GM23248 (cell line): ENCODE results near the gene LYSMD1. TPM values are rescaled to one million over a fixed set of nuclear protein-coding genes. Genes with fewer than 3 reads are reported as not detected.

Experiments used
- DNase-seq: peaks from one replicate; pipeline ENCODE4 v3.0.0-alpha.2; 2015
- H2AFZ ChIP-seq: fragments of 200-600 bp; sonication (generic); 2 replicates; pipeline ENCODE4 v1.6.1; 2016; ENCODE audit warnings: antibody characterized with exemption
- H3F3A ChIP-seq: fragments of 200-600 bp; sonication (generic); 2 replicates; pipeline ENCODE4 v1.6.1; 2016; ENCODE audit warnings: mild to moderate bottlenecking, antibody characterized with exemption, mixed run types; ENCODE audit not compliant: insufficient read depth
- H3K27ac ChIP-seq: fragments of 200-600 bp; sonication (generic); 2 replicates; pipeline ENCODE4 v1.5.1; 2016; ENCODE audit warnings: mild to moderate bottlenecking
- H3K27me3 ChIP-seq: fragments of 200-600 bp; sonication (generic); replicated peaks from 2 replicates; pipeline ENCODE4 v1.6.1; 2016; ENCODE audit warnings: mild to moderate bottlenecking; ENCODE audit not compliant: insufficient read depth
- H3K36me3 ChIP-seq: fragments of 200-600 bp; sonication (generic); 2 replicates; pipeline ENCODE4 v1.6.1; 2016; ENCODE audit warnings: low read depth, mild to moderate bottlenecking
- H3K4me1 ChIP-seq: fragments of 200-600 bp; sonication (generic); 2 replicates; pipeline ENCODE4 v1.6.1; 2016; ENCODE audit warnings: mild to moderate bottlenecking; ENCODE audit not compliant: insufficient read depth
- H3K4me2 ChIP-seq: fragments of 200-600 bp; sonication (generic); one replicate; pipeline ENCODE4 v1.6.1; 2016; ENCODE audit warnings: mild to moderate bottlenecking; ENCODE audit not compliant: unreplicated experiment
- H3K4me3 ChIP-seq: fragments of 200-600 bp; sonication (generic); 2 replicates; pipeline ENCODE4 v1.5.1; 2016; ENCODE audit warnings: mild to moderate bottlenecking
- H3K79me2 ChIP-seq: fragments of 200-600 bp; sonication (generic); 2 replicates; pipeline ENCODE4 v1.6.1; 2016; ENCODE audit warnings: mild to moderate bottlenecking; ENCODE audit not compliant: insufficient read depth
- H3K9ac ChIP-seq: fragments of 200-600 bp; sonication (generic); 2 replicates; pipeline ENCODE4 v1.6.1; 2016; ENCODE audit warnings: mild to moderate bottlenecking
- H3K9me2 ChIP-seq: fragments of 200-600 bp; sonication (generic); 2 replicates; pipeline ENCODE4 v1.6.1; 2016; ENCODE audit warnings: mixed run types, mild to moderate bottlenecking, moderate library complexity; ENCODE audit not compliant: insufficient read depth
- H3K9me3 ChIP-seq: fragments of 200-600 bp; sonication (generic); one replicate; pipeline ENCODE4 v1.6.1; 2017; ENCODE audit warnings: low read depth
- H4K20me1 ChIP-seq: fragments of 200-600 bp; sonication (generic); 2 replicates; pipeline ENCODE4 v1.6.0; 2016; ENCODE audit not compliant: insufficient read depth
- EZH2 ChIP-seq: fragments of 200-600 bp; sonication (generic); IDR thresholded peaks from 2 replicates; pipeline ENCODE4 v1.6.1; 2018; ENCODE audit warnings: antibody characterized with exemption, mild to moderate bottlenecking; ENCODE audit not compliant: insufficient read depth, poor library complexity, severe bottlenecking
- EZH2phosphoT487 ChIP-seq: fragments of 200-600 bp; sonication (generic); IDR thresholded peaks from 2 replicates; pipeline ENCODE4 v1.6.1; 2018; ENCODE audit warnings: antibody characterized with exemption, moderate library complexity, mild to moderate bottlenecking, low read depth; ENCODE audit not compliant: insufficient read depth
- WGBS, 2 experiments: methylation state at CpG; one replicate each; pipeline ENCODE4 v1.1.6; 2015 to 2017; ENCODE audit warnings: low lambda C conversion rate in 2 of 2, low coverage in 1 of 2; ENCODE audit errors: missing lambda C conversion rate in 2 of 2; 5-methylcytosine and 5-hydroxymethylcytosine counted together
- in situ Hi-C: fragments of 300-500 bp; cut with MboI; formaldehyde crosslinking; loops from 2 replicates; pipeline ENCODE4 v1.15.0; 2020
- polyA plus RNA-seq: library from polyadenylated mRNA; unstranded; fragments of >200 nt; fragmentation: Nextera tagmentation; extraction: Ambion mirVana; gene quantifications from 2 replicates; pipeline ENCODE4 v1.2.1, GENCODE V29; 2016
- total RNA-seq: library from RNA; depleted of rRNA; stranded (reverse); fragments of >200 nt; shearing (Covaris generic); gene quantifications from 2 replicates; pipeline ENCODE4 v1.2.3, GENCODE V29; 2014

LYSMD1 gene
- total and polyA plus RNA-seq, 2 experiments from 2014 or later = 3.4 to 11.5 TPM

GRCh38 chr1:151137789-151138188, 27.9 kb downstream of the LYSMD1 start:
- Histone ChIP-seq H3K9me2 (no peaks in the 10 kb centered on the region), H3K79me2 (no peaks in the 10 kb centered on the region), H3K4me2 (no peak overlapping the region), H2AFZ (no peak overlapping the region), H3K36me3 (no peaks in the 10 kb centered on the region), H4K20me1 (no peaks in the 10 kb centered on the region), H3K27ac (no peak overlapping the region), H3K4me3 (no peak overlapping the region), H3F3A (no peaks in the 10 kb centered on the region), H3K9me3 (no peaks in the 10 kb centered on the region), H3K9ac (no peak overlapping the region), H3K4me1 (no peaks in the 10 kb centered on the region), H3K27me3 (no peaks in the 10 kb centered on the region)
- 92 to 99% methylated on average over 7 of the region's 7 CpGs for WGBS, 2 experiments
- no peak for DNase-seq
- no peak for TF ChIP-seq EZH2phosphoT487
- no peak for TF ChIP-seq EZH2
- in situ Hi-C loops = no loop called here

DNA sequence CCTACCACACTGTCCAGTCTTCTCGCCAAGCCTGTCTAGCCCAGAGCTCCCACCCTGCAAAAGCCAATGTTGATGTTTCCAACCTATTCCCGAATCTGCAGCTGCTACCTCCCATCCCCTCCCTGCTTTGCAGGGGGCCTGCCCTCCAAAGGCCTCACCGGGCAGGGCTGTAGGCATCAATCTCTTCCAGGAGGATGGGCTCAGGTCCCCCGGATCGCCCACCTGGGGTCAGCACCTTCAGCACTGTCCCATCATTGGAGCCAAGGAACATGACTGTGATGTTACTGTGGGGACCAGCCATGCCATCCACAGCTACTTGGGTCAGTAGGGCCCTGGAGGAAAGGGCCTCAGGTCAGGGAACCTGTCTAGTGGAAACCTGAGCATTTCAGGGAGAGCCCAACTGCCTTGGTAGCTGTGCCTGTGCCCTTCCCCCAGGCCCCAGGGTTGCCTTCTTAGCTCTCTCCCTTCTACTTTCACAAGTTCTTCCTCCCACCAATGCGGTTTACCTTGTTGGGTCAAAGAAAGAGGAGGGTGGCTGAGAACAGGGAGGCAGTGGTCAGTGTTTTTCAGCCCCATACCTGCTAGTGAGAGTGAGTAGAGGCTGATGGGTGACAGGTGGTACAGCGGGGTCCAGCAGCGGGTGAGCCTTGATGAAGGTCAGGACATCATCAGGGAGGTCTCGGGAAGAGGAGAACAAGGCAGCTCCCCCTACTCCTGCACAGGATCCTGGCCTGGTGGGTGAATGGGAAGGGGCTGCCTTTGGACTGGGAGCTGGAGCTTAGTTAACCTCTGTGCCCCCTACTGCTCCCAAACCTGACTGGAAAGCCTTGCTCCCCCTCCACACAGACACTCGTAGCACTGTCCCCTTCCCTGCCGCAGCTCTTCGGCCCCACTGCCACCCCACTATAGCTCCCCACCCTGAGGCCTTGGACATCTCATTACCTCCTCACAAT, 30.0 kb downstream of the LYSMD1 start:
- H3F3A ChIP-seq = no peaks in the 10 kb centered on the region
- no peak overlapping the region for H3K4me3 ChIP-seq
- no peaks in the 10 kb centered on the region for H3K36me3 ChIP-seq
- DNase-seq = no peak
- 80% methylated on average over 12 of the region's 12 CpGs for WGBS, 2 experiments
- no peaks in the 10 kb centered on the region for H3K4me1 ChIP-seq
- H3K9me2 ChIP-seq = no peaks in the 10 kb centered on the region
- in situ Hi-C loops = no loop called here
- no peak overlapping the region for H3K9ac ChIP-seq
- no peaks in the 10 kb centered on the region for H3K27me3 ChIP-seq
- no peaks in the 10 kb centered on the region for H3K9me3 ChIP-seq
- TF ChIP-seq EZH2 (no peak), EZH2phosphoT487 (no peak)
- no peak overlapping the region for H3K4me2 ChIP-seq
- no peaks in the 10 kb centered on the region for H4K20me1 ChIP-seq
- no peak overlapping the region for H2AFZ ChIP-seq
- no peak overlapping the region for H3K27ac ChIP-seq
- no peaks in the 10 kb centered on the region for H3K79me2 ChIP-seq

- Histone ChIP-seq H3K9me2 (no peaks in the 10 kb centered on the region), H2AFZ (no peak overlapping the region), H3K9ac (no peak overlapping the region), H3F3A (peaks cover 6% of the 10 kb centered on the region; the same call in 1 of the 2 replicates), H3K27ac (no peak overlapping the region), H3K4me3 (no peak overlapping the region), H3K36me3 (no peaks in the 10 kb centered on the region), H3K4me2 (no peak overlapping the region), H3K4me1 (no peaks in the 10 kb centered on the region), H3K9me3 (no peaks in the 10 kb centered on the region), H4K20me1 (no peaks in the 10 kb centered on the region), H3K27me3 (no peaks in the 10 kb centered on the region), H3K79me2 (no peaks in the 10 kb centered on the region)
- in situ Hi-C loops = no loop called here
- DNase-seq = no peak
- TF ChIP-seq EZH2phosphoT487 (no peak), EZH2 (no peak)
- 88 to 89% methylated on average over 7 of the region's 7 CpGs for WGBS, 2 experiments
These were observed 30.7 kb downstream of the LYSMD1 start for GRCh38 chr1:151134991-151135390.

DNA sequence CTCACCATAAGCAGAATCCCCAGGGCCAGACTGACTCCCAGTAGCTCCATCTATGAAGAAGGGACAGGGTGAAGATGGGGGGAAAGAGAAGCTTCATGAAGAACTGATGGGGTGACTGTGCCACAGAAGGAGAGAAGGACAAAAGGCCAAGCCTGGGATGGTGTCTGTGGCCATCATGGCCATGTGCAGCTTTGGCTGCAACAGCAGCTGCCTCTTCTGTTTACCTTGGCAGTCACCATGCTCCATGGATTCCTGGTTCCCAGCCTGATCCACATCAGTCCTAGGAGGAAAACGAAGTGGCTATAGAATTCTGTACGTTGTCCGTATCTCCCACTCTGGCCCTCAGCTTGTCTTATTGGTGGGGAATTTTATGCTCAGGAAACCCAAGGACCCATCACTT, 31.3 kb downstream of the LYSMD1 start:
- TF ChIP-seq EZH2 (no peak), EZH2phosphoT487 (no peak)
- Histone ChIP-seq H3K27me3 (no peaks in the 10 kb centered on the region), H3K79me2 (no peaks in the 10 kb centered on the region), H3K9ac (no peak overlapping the region), H3K27ac (no peak overlapping the region), H2AFZ (no peak overlapping the region), H3K4me3 (no peak overlapping the region), H3K9me2 (no peaks in the 10 kb centered on the region), H3K36me3 (no peaks in the 10 kb centered on the region), H3K9me3 (no peaks in the 10 kb centered on the region), H3K4me2 (no peak overlapping the region), H3K4me1 (no peaks in the 10 kb centered on the region), H4K20me1 (no peaks in the 10 kb centered on the region), H3F3A (peaks cover 7% of the 10 kb centered on the region; the same call in 1 of the 2 replicates)
- no peak for DNase-seq
- in situ Hi-C loops = no loop called here
- 84 to 89% methylated on average over 3 of the region's 3 CpGs for WGBS, 2 experiments
